ENCODE results near the gene UBE2G2.

UBE2G2 gene

GRCh38 chr21:44766014-44766817 lies 35.4 kb downstream of the UBE2G2 start:
- peaks cover 0 to 6% (median 0%) of the 10 kb centered on the region in 5 donors for H3K4me1 ChIP-seq (ENCODE audit: control insufficient read depth in 5 of 5, insufficient read depth in 5 of 5, low read length in 5 of 5)
- H3K36me3 ChIP-seq (ENCODE audit: control insufficient read depth in 5 of 5, insufficient read depth in 5 of 5, low read length in 5 of 5) = peaks cover 0 to 26% (median 22%) of the 10 kb centered on the region in 5 donors
- no peak overlapping the region for H3K27ac ChIP-seq (ENCODE audit: low read depth, low read length)
- peaks cover 0 to 8% (median 3%) of the 10 kb centered on the region in 5 donors for H3K27me3 ChIP-seq (ENCODE audit: control insufficient read depth in 5 of 5, insufficient read depth in 4 of 5, low read length in 5 of 5)
- no peaks in the 10 kb centered on the region for H3K9me3 ChIP-seq (ENCODE audit: control insufficient read depth in 5 of 5, low read length in 5 of 5)
- H3K9ac ChIP-seq (ENCODE audit: low read length in 5 of 5) = no peak overlapping the region
- no peak overlapping the region for H3K4me3 ChIP-seq (ENCODE audit: low read depth in 1 of 5, low read length in 5 of 5)

GRCh38 chr21:44765231-44766013 lies 36.2 kb downstream of the UBE2G2 start:
- H3K9ac ChIP-seq (ENCODE audit: low read length in 5 of 5) = no peak overlapping the region
- peaks cover 0 to 8% (median 3%) of the 10 kb centered on the region in 5 donors for H3K27me3 ChIP-seq (ENCODE audit: control insufficient read depth in 5 of 5, insufficient read depth in 4 of 5, low read length in 5 of 5)
- no peaks in the 10 kb centered on the region for H3K9me3 ChIP-seq (ENCODE audit: control insufficient read depth in 5 of 5, low read length in 5 of 5)
- H3K36me3 ChIP-seq (ENCODE audit: control insufficient read depth in 5 of 5, insufficient read depth in 5 of 5, low read length in 5 of 5) = peaks cover 0 to 18% (median 14%) of the 10 kb centered on the region in 5 donors
- no peak overlapping the region for H3K4me3 ChIP-seq (ENCODE audit: low read depth in 1 of 5, low read length in 5 of 5)
- peaks cover 0 to 6% (median 0%) of the 10 kb centered on the region in 5 donors for H3K4me1 ChIP-seq (ENCODE audit: control insufficient read depth in 5 of 5, insufficient read depth in 5 of 5, low read length in 5 of 5)
- H3K27ac ChIP-seq (ENCODE audit: low read depth, low read length) = no peak overlapping the region

- peaks cover 0 to 6% (median 0%) of the 10 kb centered on the region in 5 donors for H3K4me1 ChIP-seq (ENCODE audit: control insufficient read depth in 5 of 5, insufficient read depth in 5 of 5, low read length in 5 of 5)
- H3K27me3 ChIP-seq (ENCODE audit: control insufficient read depth in 5 of 5, insufficient read depth in 4 of 5, low read length in 5 of 5) = peaks cover 0 to 8% (median 3%) of the 10 kb centered on the region in 5 donors
- H3K9ac ChIP-seq (ENCODE audit: low read length in 5 of 5) = no peak overlapping the region
- no peaks in the 10 kb centered on the region for H3K9me3 ChIP-seq (ENCODE audit: control insufficient read depth in 5 of 5, low read length in 5 of 5)
- H3K4me3 ChIP-seq (ENCODE audit: low read depth in 1 of 5, low read length in 5 of 5) = no peak overlapping the region
- peaks cover 0 to 10% (median 6%) of the 10 kb centered on the region in 5 donors for H3K36me3 ChIP-seq (ENCODE audit: control insufficient read depth in 5 of 5, insufficient read depth in 5 of 5, low read length in 5 of 5)
- H3K27ac ChIP-seq (ENCODE audit: low read depth, low read length) = no peak overlapping the region
Observed at GRCh38 chr21:44764319-44765230, 37.0 kb downstream of the UBE2G2 start.

GRCh38 chr21:44763451-44764318 lies 37.9 kb downstream of the UBE2G2 start:
- Histone ChIP-seq H3K4me1 (ENCODE audit: control insufficient read depth in 5 of 5, insufficient read depth in 5 of 5, low read length in 5 of 5) (peaks cover 0 to 6% (median 0%) of the 10 kb centered on the region in 5 donors), H3K27me3 (ENCODE audit: control insufficient read depth in 5 of 5, insufficient read depth in 4 of 5, low read length in 5 of 5) (peaks cover 0 to 8% (median 3%) of the 10 kb centered on the region in 5 donors), H3K9ac (ENCODE audit: low read length in 5 of 5) (no peak overlapping the region)

GRCh38 chr21:44763050-44763378 lies 38.6 kb downstream of the UBE2G2 start:
- peaks cover 0 to 2% (median 0%) of the 10 kb centered on the region in 5 donors for H3K9me3 ChIP-seq (ENCODE audit: control insufficient read depth in 5 of 5, low read length in 5 of 5)
- no peaks in the 10 kb centered on the region for H3K36me3 ChIP-seq (ENCODE audit: control insufficient read depth in 5 of 5, insufficient read depth in 5 of 5, low read length in 5 of 5)
- no peak overlapping the region for H3K9ac ChIP-seq (ENCODE audit: low read length in 5 of 5)
- H3K4me3 ChIP-seq (ENCODE audit: low read depth in 1 of 5, low read length in 5 of 5) = no peak overlapping the region
- H3K27me3 ChIP-seq (ENCODE audit: control insufficient read depth in 5 of 5, insufficient read depth in 4 of 5, low read length in 5 of 5) = peaks cover 0 to 13% (median 6%) of the 10 kb centered on the region in 5 donors
- no peak overlapping the region for H3K27ac ChIP-seq (ENCODE audit: low read depth, low read length)
- peaks cover 0 to 6% (median 0%) of the 10 kb centered on the region in 5 donors for H3K4me1 ChIP-seq (ENCODE audit: control insufficient read depth in 5 of 5, insufficient read depth in 5 of 5, low read length in 5 of 5)

More at GRCh38 chr21:44763451-44764318, 37.9 kb downstream of the UBE2G2 start:
- Histone ChIP-seq H3K9me3 (ENCODE audit: control insufficient read depth in 5 of 5, low read length in 5 of 5) (no peaks in the 10 kb centered on the region), H3K4me3 (ENCODE audit: low read depth in 1 of 5, low read length in 5 of 5) (no peak overlapping the region), H3K36me3 (ENCODE audit: control insufficient read depth in 5 of 5, insufficient read depth in 5 of 5, low read length in 5 of 5) (peaks cover 0 to 6% (median 6%) of the 10 kb centered on the region in 5 donors), H3K27ac (ENCODE audit: low read depth, low read length) (no peak overlapping the region)

GRCh38 chr21:44762221-44763049 lies 39.2 kb downstream of the UBE2G2 start:
- H3K4me3 ChIP-seq (ENCODE audit: low read depth in 1 of 5, low read length in 5 of 5) = no peak overlapping the region
- H3K4me1 ChIP-seq (ENCODE audit: control insufficient read depth in 5 of 5, insufficient read depth in 5 of 5, low read length in 5 of 5) = peaks cover 0 to 6% (median 0%) of the 10 kb centered on the region in 5 donors
- H3K36me3 ChIP-seq (ENCODE audit: control insufficient read depth in 5 of 5, insufficient read depth in 5 of 5, low read length in 5 of 5) = no peaks in the 10 kb centered on the region
- H3K27ac ChIP-seq (ENCODE audit: low read depth, low read length) = no peak overlapping the region
- H3K9ac ChIP-seq (ENCODE audit: low read length in 5 of 5) = no peak overlapping the region
- peaks cover 0 to 13% (median 6%) of the 10 kb centered on the region in 5 donors for H3K27me3 ChIP-seq (ENCODE audit: control insufficient read depth in 5 of 5, insufficient read depth in 4 of 5, low read length in 5 of 5)
- H3K9me3 ChIP-seq (ENCODE audit: control insufficient read depth in 5 of 5, low read length in 5 of 5) = peaks cover 0 to 4% (median 0%) of the 10 kb centered on the region in 5 donors

GRCh38 chr21:44761747-44762208 lies 39.8 kb downstream of the UBE2G2 start:
- no peak overlapping the region for H3K4me3 ChIP-seq (ENCODE audit: low read depth in 1 of 5, low read length in 5 of 5)
- peaks cover 0 to 4% (median 0%) of the 10 kb centered on the region in 5 donors for H3K9me3 ChIP-seq (ENCODE audit: control insufficient read depth in 5 of 5, low read length in 5 of 5)
- H3K27me3 ChIP-seq (ENCODE audit: control insufficient read depth in 5 of 5, insufficient read depth in 4 of 5, low read length in 5 of 5) = peaks cover 0 to 13% (median 6%) of the 10 kb centered on the region in 5 donors
- H3K4me1 ChIP-seq (ENCODE audit: control insufficient read depth in 5 of 5, insufficient read depth in 5 of 5, low read length in 5 of 5) = peaks cover 0 to 6% (median 0%) of the 10 kb centered on the region in 5 donors
- H3K36me3 ChIP-seq (ENCODE audit: control insufficient read depth in 5 of 5, insufficient read depth in 5 of 5, low read length in 5 of 5) = no peaks in the 10 kb centered on the region
- no peak overlapping the region for H3K27ac ChIP-seq (ENCODE audit: low read depth, low read length)
- no peak overlapping the region for H3K9ac ChIP-seq (ENCODE audit: low read length in 5 of 5)

GRCh38 chr21:44761011-44761729 lies 40.5 kb downstream of the UBE2G2 start:
- Histone ChIP-seq H3K9me3 (ENCODE audit: control insufficient read depth in 5 of 5, low read length in 5 of 5) (peaks cover 0 to 4% (median 0%) of the 10 kb centered on the region in 5 donors), H3K4me3 (ENCODE audit: low read depth in 1 of 5, low read length in 5 of 5) (no peak overlapping the region), H3K27me3 (ENCODE audit: control insufficient read depth in 5 of 5, insufficient read depth in 4 of 5, low read length in 5 of 5) (peaks cover 0 to 13% (median 6%) of the 10 kb centered on the region in 5 donors), H3K36me3 (ENCODE audit: control insufficient read depth in 5 of 5, insufficient read depth in 5 of 5, low read length in 5 of 5) (no peaks in the 10 kb centered on the region), H3K9ac (ENCODE audit: low read length in 5 of 5) (no peak overlapping the region), H3K27ac (ENCODE audit: low read depth, low read length) (no peak overlapping the region), H3K4me1 (ENCODE audit: control insufficient read depth in 5 of 5, insufficient read depth in 5 of 5, low read length in 5 of 5) (peaks cover 0 to 6% (median 0%) of the 10 kb centered on the region in 5 donors)

Data from subcutaneous abdominal adipose tissue (tissue), 5 donors.